AG20443 (cell line): ENCODE measurements around the gene RPS6KL1.

Experiments
- DNase-seq: peaks from one replicate; pipeline ENCODE4 v3.0.0; 2012; ENCODE audit warnings: low spot score, mixed read lengths

Gene RPS6KL1

GRCh38 chr14:74855021-74855420 is 68.0 kb downstream of the RPS6KL1 start:
- DNase-seq: no peak
